KMS-11 (cell line): ENCODE results near the gene IRGC.

Experiments used
- H2AFZ ChIP-seq: fragments of 200-600 bp; sonication (generic); 2 replicates; pipeline ENCODE4 v1.6.1; 2016; ENCODE audit warnings: antibody characterized with exemption, mixed run types, low read depth
- H3K27ac ChIP-seq: fragments of 200-600 bp; sonication (generic); 2 replicates; pipeline ENCODE4 v1.6.1; 2016; ENCODE audit warnings: mild to moderate bottlenecking, mixed run types
- H3K27me3 ChIP-seq: fragments of 200-600 bp; sonication (generic); 2 replicates; pipeline ENCODE4 v1.6.1; 2017; ENCODE audit warnings: mild to moderate bottlenecking, low read depth, mixed run types, moderate library complexity; ENCODE audit not compliant: insufficient read depth
- H3K36me3 ChIP-seq: fragments of 200-600 bp; sonication (generic); 2 replicates; pipeline ENCODE4 v1.6.1; 2017; ENCODE audit warnings: mild to moderate bottlenecking, mixed run types; ENCODE audit not compliant: insufficient read depth
- H3K4me1 ChIP-seq: fragments of 200-600 bp; sonication (generic); 2 replicates; pipeline ENCODE4 v1.6.1; 2016; ENCODE audit warnings: mild to moderate bottlenecking, low read depth, mixed run types; ENCODE audit not compliant: poor library complexity, severe bottlenecking
- H3K4me2 ChIP-seq: fragments of 200-600 bp; sonication (generic); 2 replicates; pipeline ENCODE4 v1.7.0; 2016; ENCODE audit warnings: mild to moderate bottlenecking, mixed run types
- H3K4me3 ChIP-seq: fragments of 200-600 bp; sonication (generic); IDR thresholded peaks from 2 replicates; pipeline ENCODE4 v1.6.1; 2017; ENCODE audit warnings: low read depth, low read length, mixed read lengths; ENCODE audit not compliant: insufficient read depth
- H3K79me2 ChIP-seq: fragments of 200-600 bp; sonication (generic); 2 replicates; pipeline ENCODE4 v1.6.1; 2016; ENCODE audit warnings: low read depth, mixed run types; ENCODE audit not compliant: insufficient read depth
- H3K9ac ChIP-seq: fragments of 200-600 bp; sonication (generic); 2 replicates; pipeline ENCODE4 v1.6.1; 2016; ENCODE audit warnings: mild to moderate bottlenecking, mixed run types
- H4K20me1 ChIP-seq: fragments of 200-600 bp; sonication (generic); 2 replicates; pipeline ENCODE4 v1.6.1; 2016; ENCODE audit warnings: mild to moderate bottlenecking, mixed run types; ENCODE audit not compliant: insufficient read depth
- TF ChIP-seq, protein P1 (sequence below): fragments of 200-600 bp; sonication (generic); conservative IDR thresholded peaks from 2 replicates; pipeline ENCODE4 v1.6.1; 2017; ENCODE audit warnings: low read depth, mild to moderate bottlenecking, antibody characterized with exemption, low read length, moderate library complexity, mixed read lengths

IRGC gene

DNA sequence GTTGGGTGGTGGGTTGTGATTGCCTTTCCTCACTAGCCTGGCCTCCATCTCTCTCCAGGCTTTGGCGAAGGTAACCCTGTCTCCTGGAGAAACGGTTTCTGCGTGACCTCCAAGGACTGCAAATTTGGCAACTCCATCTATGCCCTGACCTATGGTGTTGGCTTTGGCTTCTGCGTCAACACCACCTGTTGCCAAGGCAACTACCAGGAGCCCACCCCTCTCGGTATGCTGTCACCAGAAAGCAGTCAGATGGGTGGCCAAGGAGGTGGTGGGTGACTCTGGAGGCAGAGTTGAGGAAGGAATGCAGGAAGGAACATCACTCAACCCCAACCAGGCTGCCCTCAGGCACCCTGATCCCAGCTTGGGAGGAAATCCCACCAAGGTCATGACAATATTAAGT, 18.6 kb upstream of the IRGC start:
- Histone ChIP-seq H3K4me2 (no peak overlapping the region), H3K36me3 (no peaks in the 10 kb centered on the region), H3K27me3 (no peaks in the 10 kb centered on the region), H3K4me1 (no peaks in the 10 kb centered on the region), H2AFZ (no peak overlapping the region), H3K4me3 (no peak overlapping the region), H3K27ac (no peak overlapping the region), H3K79me2 (no peaks in the 10 kb centered on the region), H3K9ac (no peak overlapping the region), H4K20me1 (no peaks in the 10 kb centered on the region)
- TF ChIP-seq, protein P1, sequence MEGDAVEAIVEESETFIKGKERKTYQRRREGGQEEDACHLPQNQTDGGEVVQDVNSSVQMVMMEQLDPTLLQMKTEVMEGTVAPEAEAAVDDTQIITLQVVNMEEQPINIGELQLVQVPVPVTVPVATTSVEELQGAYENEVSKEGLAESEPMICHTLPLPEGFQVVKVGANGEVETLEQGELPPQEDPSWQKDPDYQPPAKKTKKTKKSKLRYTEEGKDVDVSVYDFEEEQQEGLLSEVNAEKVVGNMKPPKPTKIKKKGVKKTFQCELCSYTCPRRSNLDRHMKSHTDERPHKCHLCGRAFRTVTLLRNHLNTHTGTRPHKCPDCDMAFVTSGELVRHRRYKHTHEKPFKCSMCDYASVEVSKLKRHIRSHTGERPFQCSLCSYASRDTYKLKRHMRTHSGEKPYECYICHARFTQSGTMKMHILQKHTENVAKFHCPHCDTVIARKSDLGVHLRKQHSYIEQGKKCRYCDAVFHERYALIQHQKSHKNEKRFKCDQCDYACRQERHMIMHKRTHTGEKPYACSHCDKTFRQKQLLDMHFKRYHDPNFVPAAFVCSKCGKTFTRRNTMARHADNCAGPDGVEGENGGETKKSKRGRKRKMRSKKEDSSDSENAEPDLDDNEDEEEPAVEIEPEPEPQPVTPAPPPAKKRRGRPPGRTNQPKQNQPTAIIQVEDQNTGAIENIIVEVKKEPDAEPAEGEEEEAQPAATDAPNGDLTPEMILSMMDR, result no peak

DNA sequence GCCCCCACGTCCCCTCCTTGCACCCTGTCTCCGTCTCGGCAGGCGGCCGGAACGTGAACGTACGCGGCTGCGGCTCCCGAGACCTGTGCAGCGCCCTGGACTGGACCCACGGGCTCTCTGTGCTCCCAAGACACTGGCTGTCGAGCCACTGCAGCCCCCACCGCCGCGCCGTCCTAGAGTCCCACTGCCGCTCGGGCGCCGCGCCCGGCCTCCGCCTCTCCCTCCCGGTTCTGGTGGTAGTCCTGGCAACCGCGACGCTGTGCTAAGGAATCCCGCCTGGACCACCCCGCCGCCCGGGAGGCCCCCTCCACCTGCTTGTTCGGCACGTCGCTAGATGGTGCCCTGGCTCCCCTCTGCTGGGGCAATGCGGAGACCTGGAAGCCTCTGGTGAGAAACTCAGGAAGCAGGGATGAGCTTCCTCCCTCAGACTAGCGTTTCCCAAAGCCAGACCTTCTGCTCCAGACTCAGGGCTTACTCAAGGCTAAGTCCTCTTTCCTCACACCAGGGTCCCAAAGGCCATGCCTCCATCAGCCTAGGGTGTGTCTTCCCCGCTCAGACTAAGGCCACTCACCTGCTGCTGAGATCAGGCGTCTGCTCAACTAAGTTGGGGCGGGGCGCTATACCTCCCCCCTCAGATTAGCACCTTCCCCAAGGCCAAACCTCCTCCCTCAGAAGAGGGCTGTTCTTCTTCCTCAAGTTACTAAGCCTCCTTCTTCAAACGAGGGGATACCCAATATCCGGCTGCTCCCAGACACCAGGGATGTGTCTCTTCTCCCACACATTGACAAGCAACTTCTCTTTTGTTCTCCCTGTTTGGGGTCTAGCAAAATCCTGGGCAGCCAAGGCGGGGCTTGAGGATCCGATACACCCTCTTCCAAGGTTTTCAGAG, 16.1 kb upstream of the IRGC start:
- no peaks in the 10 kb centered on the region for H3K27me3 ChIP-seq
- H3K4me3 ChIP-seq, result no peak overlapping the region
- no peak overlapping the region for H3K9ac ChIP-seq
- no peak overlapping the region for H3K4me2 ChIP-seq
- H3K79me2 ChIP-seq, result no peaks in the 10 kb centered on the region
- H2AFZ ChIP-seq, result no peak overlapping the region
- H3K27ac ChIP-seq, result no peak overlapping the region
- no peaks in the 10 kb centered on the region for H3K36me3 ChIP-seq
- no peaks in the 10 kb centered on the region for H3K4me1 ChIP-seq
- TF ChIP-seq, protein P1, result no peak
- H4K20me1 ChIP-seq, result no peaks in the 10 kb centered on the region

DNA sequence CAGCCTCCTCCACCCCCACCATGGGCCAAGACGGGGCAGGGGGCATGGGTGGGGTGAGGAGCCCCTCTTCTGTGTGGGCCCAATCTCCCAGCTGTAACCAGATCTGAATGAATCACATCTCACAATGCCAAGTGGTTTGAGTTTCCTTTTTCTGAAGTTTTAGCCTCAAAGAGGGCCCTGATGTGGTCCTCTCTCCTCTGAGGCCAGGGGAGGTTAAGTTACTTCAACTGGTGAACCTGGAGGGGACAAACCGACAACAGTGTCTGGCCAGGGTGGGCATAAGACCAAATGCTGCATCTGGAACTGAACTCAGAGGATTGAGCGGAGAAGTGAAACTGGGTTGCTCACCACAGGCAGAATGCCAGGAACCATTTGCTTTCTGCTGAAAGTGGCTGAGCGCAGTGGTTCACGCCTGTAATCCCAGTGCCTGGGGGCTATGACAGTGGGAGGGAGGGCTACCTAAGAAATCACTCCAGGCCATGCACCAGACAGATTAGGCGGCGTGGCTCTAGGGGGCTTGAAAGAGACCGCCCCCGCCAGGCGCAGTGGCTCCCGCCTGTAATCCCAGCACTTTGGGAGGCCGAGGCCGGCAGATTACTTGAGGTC, 15.4 kb upstream of the IRGC start:
- Histone ChIP-seq H3K4me3 (no peak overlapping the region), H3K4me2 (no peak overlapping the region), H3K79me2 (no peaks in the 10 kb centered on the region), H3K4me1 (no peaks in the 10 kb centered on the region), H3K36me3 (no peaks in the 10 kb centered on the region), H3K27ac (no peak overlapping the region), H2AFZ (no peak overlapping the region), H3K27me3 (no peaks in the 10 kb centered on the region), H4K20me1 (no peaks in the 10 kb centered on the region), H3K9ac (no peak overlapping the region)
- TF ChIP-seq, protein P1, result no peak

DNA sequence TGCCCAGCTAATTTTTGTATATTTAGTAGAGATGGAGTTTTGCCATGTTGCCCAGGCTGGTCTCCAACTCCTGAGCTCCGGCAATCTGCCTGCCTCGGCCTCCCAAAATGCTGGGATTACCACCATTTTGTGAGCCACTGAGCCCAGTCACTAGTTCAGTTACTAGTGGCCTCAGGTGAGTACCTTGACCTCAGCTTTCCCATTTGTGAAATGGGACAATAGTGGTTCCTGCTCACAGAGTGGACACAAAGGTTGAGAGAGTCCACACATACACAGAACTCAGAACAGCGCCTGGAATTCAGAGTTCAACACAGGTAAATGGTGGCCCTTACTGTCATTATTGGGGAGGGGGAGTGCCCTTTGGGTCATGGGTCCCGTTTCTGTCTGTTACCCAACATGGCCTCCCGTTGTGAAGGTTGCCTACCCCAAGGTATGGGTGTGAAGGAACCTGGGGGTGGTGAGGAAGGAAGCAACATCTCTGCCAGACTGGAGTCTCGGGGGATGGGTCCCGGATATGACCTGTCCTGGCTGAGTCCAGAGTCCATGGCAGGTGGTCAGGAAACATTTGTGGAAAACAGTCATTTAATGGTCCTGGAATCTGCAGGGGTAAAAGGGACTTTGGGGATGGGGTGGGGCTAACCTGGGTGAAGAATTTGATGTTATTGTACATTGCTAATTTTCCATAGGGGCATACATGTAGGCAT, 11.7 kb upstream of the IRGC start:
- Histone ChIP-seq H3K9ac (no peak overlapping the region), H3K27me3 (no peaks in the 10 kb centered on the region), H3K27ac (no peak overlapping the region), H3K4me1 (no peaks in the 10 kb centered on the region), H4K20me1 (no peaks in the 10 kb centered on the region), H2AFZ (no peak overlapping the region), H3K4me3 (no peak overlapping the region), H3K36me3 (no peaks in the 10 kb centered on the region), H3K79me2 (no peaks in the 10 kb centered on the region), H3K4me2 (no peak overlapping the region)
- TF ChIP-seq, protein P1, result no peak
